Measurements from ENCODE around the gene LRRC56.
A peak's percentile ranks its signal among the peaks of the same experiment; 100 is the strongest.
"Not testable (repeated sequence)": the region's sequence is repeated elsewhere in the genome, so short reads cannot be mapped to it uniquely, and the experiment has no call there.

The LRRC56 gene

GRCh38 chr11:504994-505344 lies 32.4 kb upstream of the LRRC56 start:
- Mint-ChIP-seq H3K36me3 (ENCODE audit: insufficient read depth) (peaks cover 22% of the 10 kb centered on the region), H3K4me3 (peak overlapping the region; percentile 29), H3K4me1 (peaks cover 9% of the 10 kb centered on the region), H3K9me3 (no peaks in the 10 kb centered on the region), H3K27ac (ENCODE audit: low read depth) (peak overlapping the region; percentile 98), H3K27me3 (no peaks in the 10 kb centered on the region)
- ATAC-seq (replicated peaks; ENCODE audit: extremely low read depth, poor library complexity, severe bottlenecking) (no peak), DNase-seq (ENCODE audit: low spot score in 2 of 2) (no peak)

GRCh38 chr11:506238-506994 lies 30.9 kb upstream of the LRRC56 start:
- peaks cover 9% of the 10 kb centered on the region for H3K4me1 Mint-ChIP-seq
- DNase-seq (ENCODE audit: low spot score in 2 of 2) (peak; percentile 91 to 93), ATAC-seq (replicated peaks; ENCODE audit: extremely low read depth, poor library complexity, severe bottlenecking) (peak; percentile 82)
- peak overlapping the region; percentile 97 for H3K4me3 Mint-ChIP-seq
- H3K27me3 Mint-ChIP-seq = no peaks in the 10 kb centered on the region
- peak overlapping the region; percentile 98 for H3K27ac Mint-ChIP-seq (ENCODE audit: low read depth)
- peaks cover 24% of the 10 kb centered on the region for H3K36me3 Mint-ChIP-seq (ENCODE audit: insufficient read depth)
- H3K9me3 Mint-ChIP-seq = no peaks in the 10 kb centered on the region

GRCh38 chr11:506995-507726 lies 30.2 kb upstream of the LRRC56 start, which contains the start of gene RNH1:
RNH1 (minus strand) TSS chr11:507242; CDS start chr11:502162, 5,080 bp downstream.
- Mint-ChIP-seq H3K4me3 (peak within 1 kb of the TSS; percentile 97), H3K9me3 (no peaks in the 10 kb centered on the region), H3K27ac (ENCODE audit: low read depth) (peak within 1 kb of the TSS; percentile 98), H3K4me1 (peaks cover 9% of the 10 kb centered on the region), H3K27me3 (no peaks in the 10 kb centered on the region), H3K36me3 (ENCODE audit: insufficient read depth) (peaks cover 27% of the 10 kb centered on the region)
- peak; percentile 94 to 96 for DNase-seq (ENCODE audit: low spot score in 2 of 2)
- peak; percentile 66 for ATAC-seq (replicated peaks; ENCODE audit: extremely low read depth, poor library complexity, severe bottlenecking)

- Mint-ChIP-seq H3K36me3 (ENCODE audit: insufficient read depth) (peaks cover 25% of the 10 kb centered on the region), H3K27ac (ENCODE audit: low read depth) (peak overlapping the region; percentile 98), H3K9me3 (no peaks in the 10 kb centered on the region), H3K4me1 (peaks cover 9% of the 10 kb centered on the region), H3K27me3 (no peaks in the 10 kb centered on the region), H3K4me3 (peak overlapping the region; percentile 97)
- DNase-seq (ENCODE audit: low spot score in 2 of 2) = no peak
- no peak for ATAC-seq (replicated peaks; ENCODE audit: extremely low read depth, poor library complexity, severe bottlenecking)
Measured at GRCh38 chr11:507727-508515, 29.4 kb upstream of the LRRC56 start.

GRCh38 chr11:508956-509355 lies 28.4 kb upstream of the LRRC56 start:
- DNase-seq (ENCODE audit: low spot score in 2 of 2) (no peak), ATAC-seq (replicated peaks; ENCODE audit: extremely low read depth, poor library complexity, severe bottlenecking) (no peak)
- H3K27ac Mint-ChIP-seq (ENCODE audit: low read depth) = no peak overlapping the region
- H3K9me3 Mint-ChIP-seq = no peaks in the 10 kb centered on the region
- peaks cover 9% of the 10 kb centered on the region for H3K4me1 Mint-ChIP-seq
- H3K4me3 Mint-ChIP-seq = peak overlapping the region; percentile 57
- peaks cover 29% of the 10 kb centered on the region for H3K36me3 Mint-ChIP-seq (ENCODE audit: insufficient read depth)
- H3K27me3 Mint-ChIP-seq = no peaks in the 10 kb centered on the region

GRCh38 chr11:512761-513595 lies 24.3 kb upstream of the LRRC56 start:
- DNase-seq (ENCODE audit: low spot score in 2 of 2) (no peak), ATAC-seq (replicated peaks; ENCODE audit: extremely low read depth, poor library complexity, severe bottlenecking) (no peak)
- H3K4me1 Mint-ChIP-seq = no peaks in the 10 kb centered on the region
- H3K36me3 Mint-ChIP-seq (ENCODE audit: insufficient read depth) = peaks cover 18% of the 10 kb centered on the region
- no peak overlapping the region for H3K4me3 Mint-ChIP-seq
- H3K9me3 Mint-ChIP-seq = no peaks in the 10 kb centered on the region
- H3K27me3 Mint-ChIP-seq = no peaks in the 10 kb centered on the region
- H3K27ac Mint-ChIP-seq (ENCODE audit: low read depth) = no peak overlapping the region

- Mint-ChIP-seq H3K27ac (ENCODE audit: low read depth) (no peak overlapping the region), H3K27me3 (no peaks in the 10 kb centered on the region)
- DNase-seq (ENCODE audit: low spot score in 2 of 2) = no peak
Measured at GRCh38 chr11:514606-515005, 22.7 kb upstream of the LRRC56 start.

GRCh38 chr11:515131-515530 lies 22.2 kb upstream of the LRRC56 start:
- H3K27ac Mint-ChIP-seq (ENCODE audit: low read depth) = no peak overlapping the region
- H3K4me1 Mint-ChIP-seq = peaks cover 5% of the 10 kb centered on the region
- H3K27me3 Mint-ChIP-seq = no peaks in the 10 kb centered on the region
- DNase-seq (ENCODE audit: low spot score in 2 of 2) = no peak
- ATAC-seq (replicated peaks; ENCODE audit: extremely low read depth, poor library complexity, severe bottlenecking) = no peak
- no peaks in the 10 kb centered on the region for H3K9me3 Mint-ChIP-seq
- no peak overlapping the region for H3K4me3 Mint-ChIP-seq
- peaks cover 14% of the 10 kb centered on the region for H3K36me3 Mint-ChIP-seq (ENCODE audit: insufficient read depth)

More at GRCh38 chr11:514606-515005, 22.7 kb upstream of the LRRC56 start:
- Mint-ChIP-seq H3K4me3 (no peak overlapping the region), H3K36me3 (ENCODE audit: insufficient read depth) (peaks cover 17% of the 10 kb centered on the region), H3K9me3 (no peaks in the 10 kb centered on the region), H3K4me1 (peaks cover 5% of the 10 kb centered on the region)
- ATAC-seq (replicated peaks; ENCODE audit: extremely low read depth, poor library complexity, severe bottlenecking) = no peak

GRCh38 chr11:516400-516799 lies 20.9 kb upstream of the LRRC56 start:
- H3K9me3 Mint-ChIP-seq = no peaks in the 10 kb centered on the region

GRCh38 chr11:516918-517685 lies 20.2 kb upstream of the LRRC56 start:
- peak overlapping the region; percentile 53 for H3K27ac Mint-ChIP-seq (ENCODE audit: low read depth)
- H3K36me3 Mint-ChIP-seq (ENCODE audit: insufficient read depth); H3K9me3 Mint-ChIP-seq; DNase-seq (ENCODE audit: low spot score in 2 of 2); H3K4me1 Mint-ChIP-seq; ATAC-seq (replicated peaks; ENCODE audit: extremely low read depth, poor library complexity, severe bottlenecking); H3K4me3 Mint-ChIP-seq; H3K27me3 Mint-ChIP-seq: not testable (repeated sequence)

More at GRCh38 chr11:516400-516799, 20.9 kb upstream of the LRRC56 start:
- Mint-ChIP-seq H3K27ac (ENCODE audit: low read depth) (no peak overlapping the region), H3K36me3 (ENCODE audit: insufficient read depth) (peaks cover 11% of the 10 kb centered on the region), H3K27me3 (no peaks in the 10 kb centered on the region), H3K4me1 (peaks cover 5% of the 10 kb centered on the region), H3K4me3 (no peak overlapping the region)
- no peak for ATAC-seq (replicated peaks; ENCODE audit: extremely low read depth, poor library complexity, severe bottlenecking)
- DNase-seq (ENCODE audit: low spot score in 2 of 2) = no peak

GRCh38 chr11:518463-519202 lies 18.7 kb upstream of the LRRC56 start:
- peak overlapping the region; percentile 69 for H3K27ac Mint-ChIP-seq (ENCODE audit: low read depth)
- peaks cover 5% of the 10 kb centered on the region for H3K4me1 Mint-ChIP-seq
- H3K36me3 Mint-ChIP-seq (ENCODE audit: insufficient read depth) = peaks cover 8% of the 10 kb centered on the region
- peak overlapping the region; percentile 74 for H3K4me3 Mint-ChIP-seq
- no peaks in the 10 kb centered on the region for H3K27me3 Mint-ChIP-seq
- DNase-seq (ENCODE audit: low spot score in 2 of 2) (peak; percentile 81 to 87), ATAC-seq (replicated peaks; ENCODE audit: extremely low read depth, poor library complexity, severe bottlenecking) (peak; percentile 82)
- no peaks in the 10 kb centered on the region for H3K9me3 Mint-ChIP-seq

Measured in central memory CD8-positive, alpha-beta T cell (primary cell).